Gastroesophageal sphincter (tissue), 3 donors: ENCODE results near the gene HSPE1.
"Not testable (repeated sequence)": the region's sequence is repeated elsewhere in the genome, so short reads cannot be mapped to it uniquely, and the experiment has no call there.

Source experiments
- EP300 ChIP-seq: sonication (generic); formaldehyde crosslinking; IDR thresholded peaks from one replicate; pipeline ENCODE4 v1.6.1; 2017; ENCODE audit warnings: antibody characterized with exemption, mild to moderate bottlenecking
- POLR2A ChIP-seq, 2 donors: fragments of 450-650 bp; IDR thresholded peaks; one replicate each; pipeline ENCODE4 v1.6.1; 2017; ENCODE audit warnings: antibody characterized with exemption in 2 of 2, mild to moderate bottlenecking in 2 of 2, moderate library complexity in 1 of 2
- POLR2AphosphoS5 ChIP-seq: sonication (generic); formaldehyde crosslinking; IDR thresholded peaks from one replicate; pipeline ENCODE4 v1.6.1; 2017; ENCODE audit warnings: antibody characterized with exemption
- TF ChIP-seq, protein P1 (sequence below), 4 experiments: fragments of 200-600 bp in 2 of 4; fragments of 450-650 bp in 2 of 4; sonication (generic) in 1 of 4; IDR thresholded peaks; one replicate each; pipeline ENCODE4 v1.5.1; 2017 to 2019; ENCODE audit warnings: antibody characterized with exemption in 4 of 4, mild to moderate bottlenecking in 2 of 4, moderate library complexity in 2 of 4

DNA sequence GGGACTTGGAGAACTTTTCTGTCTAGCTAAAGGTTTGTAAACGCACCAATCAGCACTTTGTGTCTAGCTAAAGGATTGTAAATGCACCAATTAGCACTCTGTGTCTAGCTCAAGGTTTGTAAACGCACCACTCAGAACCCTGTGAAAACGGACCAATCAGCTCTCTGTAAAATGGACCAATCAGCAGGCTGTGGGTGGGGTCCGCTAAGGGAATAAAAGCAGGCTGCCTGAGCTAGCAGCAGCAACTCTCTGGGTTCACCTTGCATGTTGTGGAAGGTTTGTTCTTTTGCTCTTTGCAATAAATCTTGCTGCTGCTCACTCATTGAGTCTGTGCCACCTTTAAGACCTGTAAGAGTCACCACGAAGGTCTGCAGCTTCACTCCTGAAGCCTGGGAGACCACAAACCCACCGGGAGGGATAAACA lies 49.2 kb upstream of the HSPE1 start:
- TF ChIP-seq, protein P1, sequence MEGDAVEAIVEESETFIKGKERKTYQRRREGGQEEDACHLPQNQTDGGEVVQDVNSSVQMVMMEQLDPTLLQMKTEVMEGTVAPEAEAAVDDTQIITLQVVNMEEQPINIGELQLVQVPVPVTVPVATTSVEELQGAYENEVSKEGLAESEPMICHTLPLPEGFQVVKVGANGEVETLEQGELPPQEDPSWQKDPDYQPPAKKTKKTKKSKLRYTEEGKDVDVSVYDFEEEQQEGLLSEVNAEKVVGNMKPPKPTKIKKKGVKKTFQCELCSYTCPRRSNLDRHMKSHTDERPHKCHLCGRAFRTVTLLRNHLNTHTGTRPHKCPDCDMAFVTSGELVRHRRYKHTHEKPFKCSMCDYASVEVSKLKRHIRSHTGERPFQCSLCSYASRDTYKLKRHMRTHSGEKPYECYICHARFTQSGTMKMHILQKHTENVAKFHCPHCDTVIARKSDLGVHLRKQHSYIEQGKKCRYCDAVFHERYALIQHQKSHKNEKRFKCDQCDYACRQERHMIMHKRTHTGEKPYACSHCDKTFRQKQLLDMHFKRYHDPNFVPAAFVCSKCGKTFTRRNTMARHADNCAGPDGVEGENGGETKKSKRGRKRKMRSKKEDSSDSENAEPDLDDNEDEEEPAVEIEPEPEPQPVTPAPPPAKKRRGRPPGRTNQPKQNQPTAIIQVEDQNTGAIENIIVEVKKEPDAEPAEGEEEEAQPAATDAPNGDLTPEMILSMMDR (IDR thresholded peaks at IDR 0.05), result not testable (repeated sequence)
- TF ChIP-seq POLR2AphosphoS5; EP300; POLR2A (IDR thresholded peaks at IDR 0.05): not testable (repeated sequence)
